Cardiac fibroblast (primary cell): ENCODE data around the gene CBX5.
"Not testable (repeated sequence)": the region's sequence is repeated elsewhere in the genome, so short reads cannot be mapped to it uniquely, and the experiment has no call there.

Experiments used
- DNase-seq, 2 donors: peaks; one replicate each; pipeline versions ENCODE4 v3.0.0 to v3.0.0-alpha.2; 2010; ENCODE audit warnings: low read depth in 2 of 2
- H3K4me3 ChIP-seq, 2 donors: replicated peaks in 1 of 2; 1 replicate in 1 of 2; 2 replicates in 1 of 2; pipeline ENCODE4 v1.5.1; 2011; ENCODE audit warnings: low read depth in 2 of 2, low read length in 2 of 2, mild to moderate bottlenecking in 2 of 2, moderate library complexity in 1 of 2
- TF ChIP-seq, protein P1 (sequence below): IDR thresholded peaks from one replicate; pipeline ENCODE4 v1.5.1; 2011; ENCODE audit warnings: low read depth, mild to moderate bottlenecking, low read length, inconsistent platforms

CBX5 gene

DNA sequence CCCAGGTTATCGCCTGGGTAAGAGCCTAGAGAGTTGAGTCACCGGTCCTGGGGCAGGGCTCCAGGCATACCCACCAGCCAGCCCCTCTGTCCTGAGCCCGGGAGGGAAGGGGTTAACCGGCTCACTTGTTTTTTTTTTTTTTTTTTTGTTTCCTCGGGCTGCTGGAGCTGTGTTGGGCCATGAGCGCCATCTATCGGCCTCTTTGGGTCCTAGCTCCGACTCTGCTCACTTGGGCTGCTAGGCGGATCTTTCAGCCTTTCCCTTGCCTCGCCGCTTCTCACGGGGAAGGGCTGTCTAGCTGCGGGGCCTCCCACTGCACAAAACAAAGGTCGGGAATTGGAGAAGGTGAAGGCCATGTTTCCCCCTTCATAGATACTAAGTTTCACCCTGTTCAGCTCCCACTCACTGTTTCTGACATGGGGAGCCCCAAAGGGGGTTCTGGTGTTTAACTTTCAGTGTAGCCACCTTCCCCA, 88.3 kb downstream of the CBX5 start:
- DNase-seq = peak; percentile 87 to 88
- no peak overlapping the region for H3K4me3 ChIP-seq
- TF ChIP-seq, protein P1, sequence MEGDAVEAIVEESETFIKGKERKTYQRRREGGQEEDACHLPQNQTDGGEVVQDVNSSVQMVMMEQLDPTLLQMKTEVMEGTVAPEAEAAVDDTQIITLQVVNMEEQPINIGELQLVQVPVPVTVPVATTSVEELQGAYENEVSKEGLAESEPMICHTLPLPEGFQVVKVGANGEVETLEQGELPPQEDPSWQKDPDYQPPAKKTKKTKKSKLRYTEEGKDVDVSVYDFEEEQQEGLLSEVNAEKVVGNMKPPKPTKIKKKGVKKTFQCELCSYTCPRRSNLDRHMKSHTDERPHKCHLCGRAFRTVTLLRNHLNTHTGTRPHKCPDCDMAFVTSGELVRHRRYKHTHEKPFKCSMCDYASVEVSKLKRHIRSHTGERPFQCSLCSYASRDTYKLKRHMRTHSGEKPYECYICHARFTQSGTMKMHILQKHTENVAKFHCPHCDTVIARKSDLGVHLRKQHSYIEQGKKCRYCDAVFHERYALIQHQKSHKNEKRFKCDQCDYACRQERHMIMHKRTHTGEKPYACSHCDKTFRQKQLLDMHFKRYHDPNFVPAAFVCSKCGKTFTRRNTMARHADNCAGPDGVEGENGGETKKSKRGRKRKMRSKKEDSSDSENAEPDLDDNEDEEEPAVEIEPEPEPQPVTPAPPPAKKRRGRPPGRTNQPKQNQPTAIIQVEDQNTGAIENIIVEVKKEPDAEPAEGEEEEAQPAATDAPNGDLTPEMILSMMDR = peak; percentile 90

DNA sequence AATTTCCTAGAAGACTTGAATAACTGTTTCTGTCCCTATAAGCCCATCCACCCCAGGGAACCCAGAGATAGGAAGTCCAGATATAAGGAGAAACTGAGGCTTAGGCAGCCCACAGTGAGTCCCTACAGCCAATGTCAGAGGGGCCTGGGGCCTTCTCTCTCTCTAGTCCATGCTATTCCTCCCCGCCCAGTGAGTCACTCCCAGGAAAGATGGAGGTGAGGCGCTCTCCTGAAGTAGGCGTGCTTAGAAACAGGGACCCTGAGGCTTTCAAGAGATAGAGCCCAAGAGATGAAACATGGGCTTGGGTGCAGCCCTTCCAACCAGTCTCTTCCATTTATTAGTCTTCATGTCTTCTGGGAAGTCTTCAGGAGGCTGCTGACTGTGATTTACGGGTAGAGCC, 88.8 kb downstream of the CBX5 start:
- DNase-seq = no peak
- H3K4me3 ChIP-seq = no peak overlapping the region
- TF ChIP-seq, protein P1 = no peak

DNA sequence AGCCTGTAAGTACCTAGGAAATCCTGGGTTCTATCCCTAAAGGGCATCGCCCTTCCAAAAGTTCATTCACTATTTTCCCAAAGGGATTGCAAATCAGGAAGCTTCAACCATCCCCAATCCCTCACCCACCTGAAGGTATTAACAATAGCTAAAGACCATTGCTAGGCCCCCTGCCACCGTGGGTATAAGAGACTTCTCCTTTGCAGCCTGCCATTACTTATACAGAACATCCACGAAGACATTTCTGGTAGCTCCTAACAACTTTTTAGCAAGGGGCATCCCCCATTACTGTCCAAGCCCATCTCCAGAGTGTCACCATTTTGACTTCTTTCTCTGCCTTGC, 90.8 kb downstream of the CBX5 start:
- TF ChIP-seq, protein P1 = no peak
- no peak for DNase-seq
- H3K4me3 ChIP-seq = no peak overlapping the region

DNA sequence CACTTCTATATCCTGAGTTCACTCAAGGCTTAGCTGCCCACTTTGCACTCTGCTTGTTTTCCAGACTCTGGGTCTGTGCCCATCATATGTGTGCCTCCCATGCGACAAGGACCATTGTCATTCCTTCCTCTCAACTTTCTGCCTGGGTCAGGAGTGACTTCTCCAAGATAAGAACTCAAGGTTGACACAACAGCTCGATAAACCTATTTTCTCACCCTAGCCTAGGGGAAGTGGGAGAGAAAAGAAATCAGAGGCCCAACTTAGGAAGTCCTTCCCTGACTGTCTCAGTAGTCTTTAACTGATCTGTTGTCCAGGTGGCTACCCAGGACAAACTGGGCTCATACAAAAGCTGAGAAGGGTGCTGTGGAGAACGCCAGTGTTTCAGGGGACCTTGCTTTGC, 92.8 kb downstream of the CBX5 start:
- no peak overlapping the region for H3K4me3 ChIP-seq
- TF ChIP-seq, protein P1 = no peak
- DNase-seq = no peak

DNA sequence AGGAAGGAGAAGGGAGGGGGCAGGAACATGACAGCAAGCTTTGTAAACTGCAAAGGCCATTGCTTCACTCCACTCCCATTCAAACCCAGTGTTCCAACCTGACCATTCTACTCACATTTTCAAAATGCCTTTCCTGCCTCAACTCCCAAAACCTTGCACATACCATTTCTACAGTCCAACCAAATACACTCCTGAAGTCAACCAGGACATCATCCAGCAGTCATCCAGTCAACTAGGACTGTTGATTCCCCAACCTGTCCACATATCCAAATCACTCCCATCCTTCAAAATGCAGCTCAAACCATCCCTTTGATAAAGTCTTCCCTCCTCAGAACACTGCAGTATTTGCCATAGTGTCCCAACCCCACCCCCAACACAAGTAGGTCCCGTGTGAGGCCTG, 94.0 kb downstream of the CBX5 start:
- DNase-seq = no peak
- no peak overlapping the region for H3K4me3 ChIP-seq
- TF ChIP-seq, protein P1 = no peak

DNA sequence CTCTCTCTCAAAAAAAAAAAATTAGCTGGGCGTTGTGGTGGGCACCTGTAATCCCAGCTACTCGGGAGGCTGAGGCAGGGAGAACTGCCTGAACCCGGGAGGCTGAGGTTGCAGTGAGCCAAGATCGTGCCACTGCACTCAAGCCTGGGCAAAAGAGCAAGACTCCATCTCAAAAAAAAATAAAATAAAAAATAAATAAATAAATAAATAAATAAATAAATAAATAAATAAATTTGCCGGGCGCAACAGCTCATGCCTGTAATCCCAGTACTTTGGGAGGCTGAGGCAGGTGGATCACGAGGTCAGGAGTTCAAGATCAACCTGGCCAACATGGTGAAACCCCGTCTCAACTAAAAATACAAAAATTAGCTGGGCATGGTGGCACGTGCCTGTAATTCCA, 94.6 kb downstream of the CBX5 start:
- not testable (repeated sequence) for H3K4me3 ChIP-seq, DNase-seq

DNA sequence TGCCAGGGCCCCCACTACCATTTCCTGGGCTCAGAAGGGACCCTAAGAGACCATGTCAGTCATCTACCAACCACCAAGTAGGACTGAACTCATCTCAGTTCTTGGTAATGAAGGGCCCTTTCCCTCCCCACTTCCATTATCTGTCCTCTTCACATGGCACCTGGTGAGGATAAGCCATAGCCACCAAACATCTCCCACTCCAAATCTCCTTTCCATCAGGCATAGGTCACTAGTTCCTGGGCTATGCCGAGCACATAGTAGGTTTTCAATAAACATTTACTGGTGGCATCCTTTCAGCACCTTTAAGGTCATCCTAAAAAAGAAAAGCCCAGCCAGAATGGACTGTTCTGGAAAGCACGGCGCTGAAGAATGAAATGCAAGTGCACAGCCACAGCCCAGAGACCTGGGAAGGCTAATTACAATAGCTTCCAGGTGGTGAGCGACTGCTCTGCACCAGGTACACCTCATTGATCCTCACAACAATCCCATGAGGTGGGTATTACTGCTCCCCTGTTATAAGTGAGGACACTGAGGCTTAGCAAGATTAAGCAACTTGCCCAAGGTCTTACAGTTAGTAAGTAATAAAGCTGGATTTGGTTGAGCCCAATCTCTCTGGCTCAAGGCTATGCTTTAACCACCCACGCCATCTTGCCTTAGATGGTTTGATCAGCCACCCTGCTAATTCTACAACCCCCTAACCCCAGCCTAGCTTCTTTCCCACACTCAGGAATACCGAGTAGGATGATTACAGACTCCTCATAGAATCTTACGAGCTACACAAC, 95.7 kb downstream of the CBX5 start:
- TF ChIP-seq, protein P1 = no peak
- no peak for DNase-seq
- no peak overlapping the region for H3K4me3 ChIP-seq
